Testis (tissue), 3 donors: Measurements from ENCODE around the gene CYP3A4. TPM values are rescaled to one million over a fixed set of nuclear protein-coding genes. Genes with fewer than 3 reads are reported as not detected.

Experiments used
- DNase-seq: peaks from one replicate; pipeline ENCODE4 v3.0.0-alpha.2; 2019
- H3K27ac ChIP-seq, 2 donors: fragments of 200-600 bp; sonication (generic); one replicate each; pipeline ENCODE4 v1.5.1; 2019
- H3K27me3 ChIP-seq: fragments of 200-600 bp; sonication (generic); one replicate; pipeline ENCODE4 v1.5.1; 2019
- H3K36me3 ChIP-seq: fragments of 200-600 bp; sonication (generic); one replicate; pipeline ENCODE4 v1.5.1; 2017; ENCODE audit warnings: low read depth; ENCODE audit errors: missing control alignments
- H3K4me1 ChIP-seq: fragments of 200-600 bp; sonication (generic); one replicate; pipeline ENCODE4 v1.5.1; 2019
- H3K4me3 ChIP-seq, 2 donors: fragments of 200-600 bp; sonication (generic); one replicate each; pipeline ENCODE4 v1.5.1; 2017 to 2019
- H3K9me3 ChIP-seq: fragments of 200-600 bp; sonication (generic); one replicate; pipeline ENCODE4 v1.5.1; 2017
- POLR2A ChIP-seq: fragments of 450-650 bp; IDR thresholded peaks from one replicate; pipeline ENCODE4 v1.6.1; 2017; ENCODE audit warnings: antibody characterized with exemption, mild to moderate bottlenecking, moderate library complexity
- WGBS, 2 donors: methylation state at CpG; one replicate each; pipeline ENCODE4 v1.1.5; 2018; 5-methylcytosine and 5-hydroxymethylcytosine counted together
- intact Hi-C: fragments of 100-400 bp; cut with DNase I; formaldehyde crosslinking; loops from one replicate; pipeline ENCODE4 v1.15.1; 2023; ENCODE audit warnings: low total_unique reads
- polyA plus RNA-seq: library from polyadenylated mRNA; stranded (reverse); fragments of 350-450 nt; fragmentation: Illumina TruSeq; extraction: RNeasy Lipid Tissue Mini Kit (QIAGEN cat#74804); gene quantifications from one replicate; pipeline ENCODE4 v1.2.3, GENCODE V29; 2014; ENCODE audit warnings: low read depth, low replicate concordance; ENCODE audit not compliant: insufficient read depth
- small RNA-seq, 2 donors: library from RNA; depleted of rRNA; stranded (forward); fragments of <200 nt; gene quantifications; one replicate each; pipeline ENCODE3, GENCODE V24; 2016
- total RNA-seq, 2 donors: library from RNA; depleted of rRNA; stranded (reverse); fragments of >200 nt; gene quantifications; one replicate each; pipeline ENCODE4 v1.2.3, GENCODE V29; 2016
- TF ChIP-seq, protein P1 (sequence below), 3 experiments: fragments of 450-650 bp in 2 of 3; fragments of 200-600 bp in 1 of 3; sonication (generic) in 1 of 3; IDR thresholded peaks; one replicate each; pipeline ENCODE4 v1.5.1; 2016 to 2019; ENCODE audit warnings: antibody characterized with exemption in 3 of 3, mild to moderate bottlenecking in 2 of 3, moderate library complexity in 1 of 3

The CYP3A4 gene
- total and polyA plus RNA-seq, 3 donors from 2014 or later = 0.34 to 1.8 (median 1.3) TPM

- Histone ChIP-seq H3K4me1 (no peaks in the 10 kb centered on the region), H3K27ac (no peak overlapping the region), H3K4me3 (no peak overlapping the region), H3K36me3 (no peaks in the 10 kb centered on the region), H3K9me3 (no peaks in the 10 kb centered on the region), H3K27me3 (no peaks in the 10 kb centered on the region)
- 93 to 94% methylated on average over 2 of the region's 2 CpGs for WGBS, 2 donors
- TF ChIP-seq, protein P1, sequence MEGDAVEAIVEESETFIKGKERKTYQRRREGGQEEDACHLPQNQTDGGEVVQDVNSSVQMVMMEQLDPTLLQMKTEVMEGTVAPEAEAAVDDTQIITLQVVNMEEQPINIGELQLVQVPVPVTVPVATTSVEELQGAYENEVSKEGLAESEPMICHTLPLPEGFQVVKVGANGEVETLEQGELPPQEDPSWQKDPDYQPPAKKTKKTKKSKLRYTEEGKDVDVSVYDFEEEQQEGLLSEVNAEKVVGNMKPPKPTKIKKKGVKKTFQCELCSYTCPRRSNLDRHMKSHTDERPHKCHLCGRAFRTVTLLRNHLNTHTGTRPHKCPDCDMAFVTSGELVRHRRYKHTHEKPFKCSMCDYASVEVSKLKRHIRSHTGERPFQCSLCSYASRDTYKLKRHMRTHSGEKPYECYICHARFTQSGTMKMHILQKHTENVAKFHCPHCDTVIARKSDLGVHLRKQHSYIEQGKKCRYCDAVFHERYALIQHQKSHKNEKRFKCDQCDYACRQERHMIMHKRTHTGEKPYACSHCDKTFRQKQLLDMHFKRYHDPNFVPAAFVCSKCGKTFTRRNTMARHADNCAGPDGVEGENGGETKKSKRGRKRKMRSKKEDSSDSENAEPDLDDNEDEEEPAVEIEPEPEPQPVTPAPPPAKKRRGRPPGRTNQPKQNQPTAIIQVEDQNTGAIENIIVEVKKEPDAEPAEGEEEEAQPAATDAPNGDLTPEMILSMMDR (IDR thresholded peaks at IDR 0.05) = no peak
- no peak for TF ChIP-seq POLR2A
- intact Hi-C loops = no loop called here
- DNase-seq = no peak
Observed at GRCh38 chr7:99709260-99709659, 74.7 kb downstream of the CYP3A4 start.

DNA sequence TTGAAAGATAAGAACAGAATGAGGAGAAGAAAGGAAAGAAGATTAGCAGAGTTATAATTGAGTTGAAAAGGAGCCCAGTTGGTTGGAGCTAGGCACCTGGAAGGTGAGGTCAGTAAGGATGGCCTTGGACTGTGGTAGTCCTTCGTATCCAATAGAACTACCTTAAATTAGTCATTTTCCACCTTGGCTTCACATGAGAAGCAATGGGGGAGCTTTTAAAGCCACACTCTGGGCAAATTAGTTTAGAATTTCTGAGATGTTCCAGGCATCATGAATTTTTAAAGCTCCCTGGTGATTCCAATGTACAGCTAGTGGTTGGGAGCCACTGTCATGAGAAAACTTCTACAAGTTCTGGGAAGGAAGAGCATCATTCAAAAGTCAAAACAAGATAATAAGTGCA, 76.9 kb downstream of the CYP3A4 start:
- Histone ChIP-seq H3K4me1 (no peaks in the 10 kb centered on the region), H3K27ac (no peak overlapping the region), H3K36me3 (no peaks in the 10 kb centered on the region), H3K4me3 (no peak overlapping the region), H3K9me3 (no peaks in the 10 kb centered on the region), H3K27me3 (no peaks in the 10 kb centered on the region)
- no peak for TF ChIP-seq POLR2A
- TF ChIP-seq, protein P1 (IDR thresholded peaks at IDR 0.05) = no peak
- no peak for DNase-seq
- WGBS, 2 donors = 32 to 47% methylated on average over 1 of the region's 1 CpG
- intact Hi-C loops = no loop called here

Small RNAs within 50 kb of the gene (small RNA-seq; reads per million reads assigned to genes)
- 0 reads per million in 2 donors for gene CYP3A137P

Other genes with a start within 250 kb of the CYP3A4 start
- 10 to 100 TPM in 1 of 2 donors, 1 to 10 TPM in 1; 9.2 to 11.5 TPM for gene FAM200A, start 232.1 kb downstream of the CYP3A4 start, total RNA-seq
- gene FAM200A, start 232.1 kb downstream of the CYP3A4 start, polyA plus RNA-seq = 11.4 TPM
- 100 to 1,000 TPM; 120 to 149 TPM for gene ZNF655, start 225.5 kb downstream of the CYP3A4 start, total RNA-seq
- gene ZNF655, start 225.5 kb downstream of the CYP3A4 start, polyA plus RNA-seq = 45.9 TPM
- 10 to 100 TPM; 57.0 to 62.1 TPM for gene TMEM225B, start 185.9 kb downstream of the CYP3A4 start, total RNA-seq
- 406 TPM for gene TMEM225B, start 185.9 kb downstream of the CYP3A4 start, polyA plus RNA-seq
- gene ZSCAN25, start 167.2 kb downstream of the CYP3A4 start, total RNA-seq = 10 to 100 TPM; 31.0 to 36.0 TPM
- 14.1 TPM for gene ZSCAN25, start 167.2 kb downstream of the CYP3A4 start, polyA plus RNA-seq
- gene CYP3A5, start 104.2 kb downstream of the CYP3A4 start, total RNA-seq = under 1 TPM; 0.12 to 0.63 TPM
- 0.55 TPM for gene CYP3A5, start 104.2 kb downstream of the CYP3A4 start, polyA plus RNA-seq
- gene CYP3A7, start 49.0 kb downstream of the CYP3A4 start, total RNA-seq = not detected
- not detected for gene CYP3A7, start 49.0 kb downstream of the CYP3A4 start, polyA plus RNA-seq
- under 1 TPM in 1 of 2 donors, not detected in 1; 0.37 TPM for gene CYP3A43, start 43.8 kb upstream of the CYP3A4 start, total RNA-seq
- gene CYP3A43, start 43.8 kb upstream of the CYP3A4 start, polyA plus RNA-seq = 3.6 TPM
- not detected for gene OR2AE1, start 92.8 kb upstream of the CYP3A4 start, total RNA-seq
- not detected for gene OR2AE1, start 92.8 kb upstream of the CYP3A4 start, polyA plus RNA-seq
- gene TRIM4, start 135.3 kb upstream of the CYP3A4 start, total RNA-seq = 10 to 100 TPM; 56.1 to 59.7 TPM
- 26.1 TPM for gene TRIM4, start 135.3 kb upstream of the CYP3A4 start, polyA plus RNA-seq
- gene GJC3, start 145.4 kb upstream of the CYP3A4 start, total RNA-seq = under 1 TPM; 0.43 to 0.71 TPM
- gene GJC3, start 145.4 kb upstream of the CYP3A4 start, polyA plus RNA-seq = 0.79 TPM
- 10 to 100 TPM; 42.1 to 81.2 TPM for gene AZGP1, start 191.8 kb upstream of the CYP3A4 start, total RNA-seq
- gene AZGP1, start 191.8 kb upstream of the CYP3A4 start, polyA plus RNA-seq = 60.5 TPM
- 10 to 100 TPM; 65.3 to 71.3 TPM for gene ZKSCAN1, start 231.4 kb upstream of the CYP3A4 start, total RNA-seq
- gene ZKSCAN1, start 231.4 kb upstream of the CYP3A4 start, polyA plus RNA-seq = 30.7 TPM